GM13977 (cell line): ENCODE results near the gene FOXO3.
A peak's percentile ranks its signal among the peaks of the same experiment; 100 is the strongest.

ENCODE experiments used
- DNase-seq: peaks from one replicate; pipeline ENCODE4 v3.0.0; 2012; ENCODE audit warnings: low spot score
- in situ Hi-C: fragments of 300-500 bp; cut with MboI; formaldehyde crosslinking; loops from one replicate; pipeline ENCODE4 v1.12.0; 2022; ENCODE audit warnings: low sequenced_read_pairs, low pct_unique_long_range_greater_than_20kb, mixed read lengths, inconsistent platforms; ENCODE audit not compliant: unreplicated experiment
- TF ChIP-seq, protein P1 (sequence below): IDR thresholded peaks from 2 replicates; pipeline ENCODE4 v1.5.1; 2012; ENCODE audit warnings: mild to moderate bottlenecking, control low read depth; ENCODE audit not compliant: insufficient read depth; ENCODE audit errors: extremely low read depth, missing control alignments

Gene FOXO3

GRCh38 chr6:108560463-108561308, at the start of gene FOXO3:
Gene FOXO3, plus strand, starts transcription at chr6:108560917. Its CDS starts 292 bp downstream, at chr6:108561209.
- TF ChIP-seq, protein P1, sequence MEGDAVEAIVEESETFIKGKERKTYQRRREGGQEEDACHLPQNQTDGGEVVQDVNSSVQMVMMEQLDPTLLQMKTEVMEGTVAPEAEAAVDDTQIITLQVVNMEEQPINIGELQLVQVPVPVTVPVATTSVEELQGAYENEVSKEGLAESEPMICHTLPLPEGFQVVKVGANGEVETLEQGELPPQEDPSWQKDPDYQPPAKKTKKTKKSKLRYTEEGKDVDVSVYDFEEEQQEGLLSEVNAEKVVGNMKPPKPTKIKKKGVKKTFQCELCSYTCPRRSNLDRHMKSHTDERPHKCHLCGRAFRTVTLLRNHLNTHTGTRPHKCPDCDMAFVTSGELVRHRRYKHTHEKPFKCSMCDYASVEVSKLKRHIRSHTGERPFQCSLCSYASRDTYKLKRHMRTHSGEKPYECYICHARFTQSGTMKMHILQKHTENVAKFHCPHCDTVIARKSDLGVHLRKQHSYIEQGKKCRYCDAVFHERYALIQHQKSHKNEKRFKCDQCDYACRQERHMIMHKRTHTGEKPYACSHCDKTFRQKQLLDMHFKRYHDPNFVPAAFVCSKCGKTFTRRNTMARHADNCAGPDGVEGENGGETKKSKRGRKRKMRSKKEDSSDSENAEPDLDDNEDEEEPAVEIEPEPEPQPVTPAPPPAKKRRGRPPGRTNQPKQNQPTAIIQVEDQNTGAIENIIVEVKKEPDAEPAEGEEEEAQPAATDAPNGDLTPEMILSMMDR: no peak
- peak; percentile 68 for DNase-seq
- in situ Hi-C loops: no loop called here

GRCh38 chr6:108518714-108519576, 41.8 kb upstream of the FOXO3 start:
- DNase-seq: no peak
- in situ Hi-C loops: no loop called here
- TF ChIP-seq, protein P1: peak; percentile 48

DNA sequence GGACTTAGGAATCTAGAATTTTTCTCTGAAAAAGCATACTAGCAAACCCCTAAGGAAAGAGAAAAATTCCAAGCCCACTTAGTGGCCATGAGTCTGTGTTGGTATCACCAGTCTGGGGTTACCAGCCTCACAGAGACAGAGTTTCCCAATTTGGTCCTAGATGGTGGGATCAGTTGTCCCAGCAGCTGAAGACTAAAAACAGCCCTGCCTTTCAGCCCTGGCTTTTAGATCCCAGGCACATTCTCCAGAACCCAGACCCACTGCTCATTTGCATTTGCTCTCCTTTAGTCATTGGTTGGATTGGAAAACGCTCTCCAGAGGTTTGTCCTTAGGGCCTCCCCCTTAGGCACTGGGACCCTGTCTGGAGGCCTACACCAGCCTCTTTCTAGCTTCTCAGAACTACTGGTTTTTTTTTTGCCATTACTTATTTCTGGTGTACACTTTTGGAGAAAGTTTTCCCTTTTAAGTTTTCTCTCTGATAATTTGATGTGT, 39.1 kb upstream of the FOXO3 start:
- TF ChIP-seq, protein P1: no peak
- in situ Hi-C loops: no loop called here
- no peak for DNase-seq

DNA sequence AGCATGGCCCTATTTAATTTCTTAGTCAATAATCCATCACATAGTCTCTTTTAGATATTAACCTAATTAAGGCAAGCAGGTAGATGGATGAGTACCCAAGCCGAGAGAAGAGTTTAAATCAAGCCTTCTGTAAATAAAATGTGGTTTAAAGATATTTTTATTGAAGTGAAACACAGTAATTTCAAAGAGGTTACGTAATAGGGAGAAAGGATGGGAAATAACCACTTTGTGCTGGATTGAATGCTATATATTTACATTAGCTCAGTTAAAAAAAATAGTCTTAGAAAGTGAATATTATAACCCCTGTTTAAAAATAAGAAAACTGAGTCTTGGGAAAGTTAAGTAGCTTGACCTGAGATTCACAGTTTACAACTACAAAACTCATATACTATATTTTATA, 37.0 kb upstream of the FOXO3 start:
- TF ChIP-seq, protein P1: no peak
- no peak for DNase-seq
- in situ Hi-C loops: no loop called here

- TF ChIP-seq, protein P1: no peak
- no peak for DNase-seq
- in situ Hi-C loops: no loop called here
Observed at GRCh38 chr6:108524528-108525248, 36.0 kb upstream of the FOXO3 start.

DNA sequence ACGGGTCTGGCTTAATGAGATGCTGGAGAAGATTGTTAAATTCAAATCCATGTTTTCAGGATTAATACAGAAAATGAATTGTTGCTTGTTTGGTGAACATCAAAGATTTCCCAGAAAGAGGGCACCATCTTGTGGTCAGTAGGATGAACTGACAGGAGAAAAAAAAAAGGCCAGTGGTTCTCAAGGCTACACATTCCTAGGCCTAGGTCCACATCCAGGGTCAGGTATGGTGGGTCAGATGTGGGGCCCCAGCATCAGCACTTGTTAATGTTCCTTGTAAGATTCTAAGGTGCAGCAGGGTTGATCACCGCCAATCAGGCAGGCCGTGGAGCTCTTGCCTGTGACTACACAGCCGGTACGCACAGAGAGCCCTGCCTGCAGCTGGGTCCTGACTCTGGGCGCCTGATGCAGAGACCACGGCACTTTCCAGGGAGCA, 34.0 kb upstream of the FOXO3 start:
- peak; percentile 38 for DNase-seq
- TF ChIP-seq, protein P1: peak; percentile 75
- in situ Hi-C loops: no loop called here
